GM18519 (cell line): ENCODE data around the gene BRAF.
"Not testable (repeated sequence)": the region's sequence is repeated elsewhere in the genome, so short reads cannot be mapped to it uniquely, and the experiment has no call there.

Source experiments
- ATAC-seq: cut with Tn5 transposase; IDR thresholded peaks from one replicate; pipeline ENCODE4 v1.9.1; 2021; ENCODE audit warnings: mild to moderate bottlenecking, moderate library complexity; ENCODE audit not compliant: unreplicated experiment, low FRiP score

BRAF gene

GRCh38 chr7:140920745-140921144 is 4.0 kb downstream of the BRAF start:
- no peak for ATAC-seq

GRCh38 chr7:140918236-140918635 is 6.5 kb downstream of the BRAF start:
- no peak for ATAC-seq

GRCh38 chr7:140917258-140917657 is 7.5 kb downstream of the BRAF start:
- ATAC-seq: no peak

- ATAC-seq: no peak
Measured at GRCh38 chr7:140915935-140916555, 8.7 kb downstream of the BRAF start.

- no peak for ATAC-seq
Measured at GRCh38 chr7:140914083-140914482, 10.6 kb downstream of the BRAF start.

GRCh38 chr7:140913596-140913928 is 11.2 kb downstream of the BRAF start:
- ATAC-seq: not testable (repeated sequence)

- ATAC-seq: no peak
Measured at GRCh38 chr7:140911746-140912145, 13.0 kb downstream of the BRAF start.

- no peak for ATAC-seq
Measured at GRCh38 chr7:140909476-140910161, 15.1 kb downstream of the BRAF start.

GRCh38 chr7:140908361-140908760 is 16.4 kb downstream of the BRAF start:
- ATAC-seq: no peak

- ATAC-seq: no peak
Measured at GRCh38 chr7:140903741-140904480, 20.8 kb downstream of the BRAF start.

- ATAC-seq: peak; percentile 46
Measured at GRCh38 chr7:140902303-140902953, 22.3 kb downstream of the BRAF start.

- no peak for ATAC-seq
Measured at GRCh38 chr7:140901941-140902302, 22.8 kb downstream of the BRAF start.

- peak; percentile 43 for ATAC-seq
Measured at GRCh38 chr7:140899883-140900282, 24.8 kb downstream of the BRAF start.

GRCh38 chr7:140898786-140899536 is 25.8 kb downstream of the BRAF start:
- ATAC-seq: no peak

GRCh38 chr7:140896996-140897395 is 27.7 kb downstream of the BRAF start:
- no peak for ATAC-seq

- ATAC-seq: no peak
Measured at GRCh38 chr7:140889645-140890044, 35.1 kb downstream of the BRAF start.

- no peak for ATAC-seq
Measured at GRCh38 chr7:140889150-140889549, 35.6 kb downstream of the BRAF start.

- no peak for ATAC-seq
Measured at GRCh38 chr7:140888087-140888486, 36.6 kb downstream of the BRAF start.

- ATAC-seq: no peak
Measured at GRCh38 chr7:140885735-140886334, 38.9 kb downstream of the BRAF start.

GRCh38 chr7:140883378-140883777 is 41.4 kb downstream of the BRAF start:
- ATAC-seq: no peak
